AG04450 (cell line): ENCODE data around the gene ZNF804A. TPM values are rescaled to one million over a fixed set of nuclear protein-coding genes. Genes with fewer than 3 reads are reported as not detected.

Source experiments
- CTCF ChIA-PET: fragments of 300-600, 350-600 bp; formaldehyde crosslinking; extraction: SDS; loops from one replicate; lab custom pipeline; 2022; ENCODE audit warnings: antibody characterized with exemption, inconsistent platforms; lab: Charles Lee
- POLR2A ChIA-PET: fragments of 350-600 bp; formaldehyde crosslinking; extraction: SDS; loops from one replicate; lab custom pipeline; 2021; ENCODE audit warnings: antibody characterized with exemption, inconsistent platforms; lab: Yijun Ruan, JAX
- DNase-seq: peaks from one replicate; pipeline ENCODE4 v3.0.0-alpha.2; 2011; ENCODE audit warnings: low read depth, low spot score
- H3K27ac ChIP-seq: one replicate; pipeline ENCODE4 v1.5.1; 2012; ENCODE audit warnings: low read depth, low read length, control low read depth
- H3K27me3 ChIP-seq: one replicate; pipeline ENCODE4 v1.6.0; 2012; ENCODE audit warnings: low read length; ENCODE audit not compliant: control insufficient read depth, insufficient read depth
- H3K4me3 ChIP-seq: 2 replicates; pipeline ENCODE4 v1.5.1; 2011; ENCODE audit warnings: mild to moderate bottlenecking, low read depth, low read length, control low read depth
- H3K9me3 ChIP-seq: 2 replicates; pipeline ENCODE4 v1.5.1; 2012; ENCODE audit warnings: low read length; ENCODE audit not compliant: control insufficient read depth, insufficient read depth
- CTCF ChIP-seq: IDR thresholded peaks from 2 replicates; pipeline ENCODE4 v1.5.1; 2011; ENCODE audit warnings: low read depth, low read length, control low read depth, inconsistent platforms
- polyA plus RNA-seq: library from polyadenylated mRNA; depleted of rRNA; stranded (reverse); fragments of >200 nt; gene quantifications from 2 replicates; pipeline ENCODE4 v1.2.3, GENCODE V29; 2011

ZNF804A gene
- polyA plus RNA-seq, 1 experiment = 6.2 TPM

DNA sequence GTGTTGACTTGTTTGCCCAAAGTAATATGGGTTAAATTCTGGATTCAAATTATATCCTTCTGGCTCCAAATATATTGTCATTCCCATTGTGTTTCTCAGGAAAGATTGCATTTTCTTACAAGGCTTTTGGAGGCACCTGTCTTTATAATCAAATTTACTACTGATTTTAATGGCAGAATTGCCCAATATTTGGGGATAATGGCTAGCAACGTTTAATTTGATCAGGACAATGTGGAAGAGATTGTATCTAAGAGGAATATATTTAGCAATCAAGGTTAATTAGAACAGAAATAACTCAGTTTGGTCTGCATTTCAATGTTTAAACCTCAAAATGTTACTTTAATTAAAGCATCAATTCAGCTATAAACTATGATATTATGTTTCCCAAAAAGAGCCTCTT is 41.7 kb upstream of the ZNF804A start:
- CTCF ChIA-PET = no interaction called here
- no peak for TF ChIP-seq CTCF
- POLR2A ChIA-PET = no interaction called here

DNA sequence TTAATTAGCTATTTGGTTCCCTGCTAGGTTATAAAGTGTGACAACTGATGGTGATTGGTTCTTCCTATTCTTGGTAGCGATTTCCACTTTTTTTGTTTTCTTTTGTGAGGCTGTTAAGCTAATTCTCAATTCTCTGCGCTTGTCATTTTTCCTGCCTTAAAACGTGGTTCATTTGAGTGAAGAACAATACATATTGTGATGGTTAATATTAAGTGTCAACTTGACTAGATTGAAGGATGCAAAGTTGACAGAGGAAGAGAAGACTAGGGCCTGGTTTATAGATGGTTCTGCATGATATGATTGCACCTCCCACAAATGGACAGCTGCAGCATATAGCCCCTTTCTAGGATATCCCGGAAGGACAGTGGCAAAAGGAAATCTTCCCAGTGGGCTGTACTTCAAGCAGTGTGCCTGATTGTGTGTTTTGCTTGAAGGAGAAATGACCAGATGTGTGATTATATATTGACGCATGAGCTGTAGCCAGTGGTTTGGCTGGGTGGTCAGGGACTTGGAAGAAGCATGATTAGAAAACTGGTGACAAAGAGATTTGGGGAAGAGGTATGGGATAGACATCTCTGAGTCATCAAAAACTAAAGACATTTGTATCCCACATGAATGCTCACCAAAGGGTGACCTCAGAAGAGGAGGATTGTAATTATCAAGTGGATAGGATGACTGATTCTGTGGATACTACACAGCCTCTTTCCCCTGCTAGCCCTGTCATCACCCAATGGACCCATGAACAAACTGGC is 39.4 kb upstream of the ZNF804A start:
- Histone ChIP-seq H3K27me3 (no peaks in the 10 kb centered on the region), H3K4me3 (no peak overlapping the region), H3K27ac (no peak overlapping the region), H3K9me3 (peaks cover 5% of the 10 kb centered on the region; the same call in 1 of the 2 replicates)
- ChIA-PET POLR2A (no interaction called here), CTCF (interaction anchor here (0.7 kb wide), 1 partner anchor 14 kb away, joined by 3 read pairs; no protein-coding TSS in a partner anchor)
- no peak for TF ChIP-seq CTCF
- DNase-seq = no peak

More for the DNA sequence above, 41.7 kb upstream of the ZNF804A start:
- peaks cover 5% of the 10 kb centered on the region; the same call in 1 of the 2 replicates for H3K9me3 ChIP-seq
- no peak overlapping the region for H3K27ac ChIP-seq
- H3K27me3 ChIP-seq = no peaks in the 10 kb centered on the region
- no peak for DNase-seq
- H3K4me3 ChIP-seq = no peak overlapping the region

GRCh38 chr2:184560603-184561002 is 37.7 kb upstream of the ZNF804A start:
- POLR2A ChIA-PET = no interaction called here
- Histone ChIP-seq H3K27ac (no peak overlapping the region), H3K27me3 (no peaks in the 10 kb centered on the region), H3K4me3 (no peak overlapping the region), H3K9me3 (peaks cover 5% of the 10 kb centered on the region; the same call in 1 of the 2 replicates)
- TF ChIP-seq CTCF = no peak
- CTCF ChIA-PET = no interaction called here
- DNase-seq = no peak

- Histone ChIP-seq H3K4me3 (no peak overlapping the region), H3K27ac (no peak overlapping the region), H3K27me3 (no peaks in the 10 kb centered on the region), H3K9me3 (peaks cover 5% of the 10 kb centered on the region; the same call in 1 of the 2 replicates)
- ChIA-PET POLR2A (no interaction called here), CTCF (no interaction called here)
- no peak for TF ChIP-seq CTCF
- no peak for DNase-seq
These were observed 35.8 kb upstream of the ZNF804A start for GRCh38 chr2:184562532-184562931.

DNA sequence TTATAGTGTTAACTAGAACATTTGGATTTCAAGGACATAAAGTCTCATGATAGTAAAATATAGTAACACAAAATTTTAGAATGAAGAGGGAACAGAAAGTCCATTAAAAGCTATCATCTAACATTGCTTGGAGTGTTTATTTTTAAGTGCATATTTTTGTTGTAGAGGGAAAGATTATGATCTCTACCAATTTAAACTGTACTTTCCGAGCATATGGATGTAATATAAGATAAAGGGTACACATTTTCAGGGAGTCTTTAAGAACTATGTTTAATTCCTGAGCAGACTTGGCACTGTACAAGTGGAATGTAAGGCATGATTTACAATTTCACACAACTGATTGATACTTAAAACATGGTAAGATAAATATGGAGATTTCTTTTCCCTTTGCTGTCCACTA is 34.2 kb upstream of the ZNF804A start:
- H3K9me3 ChIP-seq = peaks cover 5% of the 10 kb centered on the region; the same call in 1 of the 2 replicates
- no peak for TF ChIP-seq CTCF
- ChIA-PET POLR2A (no interaction called here), CTCF (no interaction called here)
- H3K4me3 ChIP-seq = no peak overlapping the region
- H3K27ac ChIP-seq = no peak overlapping the region
- H3K27me3 ChIP-seq = no peaks in the 10 kb centered on the region
- no peak for DNase-seq
